Measurements from ENCODE around the gene MYF6.
"Not testable (repeated sequence)": the region's sequence is repeated elsewhere in the genome, so short reads cannot be mapped to it uniquely, and the experiment has no call there.

MYF6 gene

GRCh38 chr12:80670214-80670613 is 37.2 kb upstream of the MYF6 start:
- Histone ChIP-seq H3K36me3 (ENCODE audit: low read length) (no peaks in the 10 kb centered on the region), H3K4me2 (ENCODE audit: low read depth, low read length, poor library complexity, severe bottlenecking) (no peak overlapping the region), H3K4me3 (ENCODE audit: insufficient read depth, low read length, poor library complexity, severe bottlenecking) (no peak overlapping the region), H3K27me3 (ENCODE audit: low read length) (no peaks in the 10 kb centered on the region), H3K9me3 (ENCODE audit: insufficient read depth, low read length) (no peaks in the 10 kb centered on the region), H3F3A (ENCODE audit: insufficient read depth) (no peaks in the 10 kb centered on the region), H3K27ac (ENCODE audit: low read depth, low read length) (no peak overlapping the region), H3K9me2 (replicated peaks; ENCODE audit: insufficient read depth, low read length) (no peaks in the 10 kb centered on the region), H4K20me1 (ENCODE audit: low read depth, low read length) (no peaks in the 10 kb centered on the region), H3K79me2 (ENCODE audit: insufficient read depth, low read length) (no peaks in the 10 kb centered on the region), H3K9ac (ENCODE audit: low read length) (no peak overlapping the region), H2AFZ (ENCODE audit: low read depth, low read length, severe bottlenecking) (no peak overlapping the region)
- TF ChIP-seq EZH2phosphoT487 (conservative IDR thresholded peaks at IDR 0.05; ENCODE audit: low read length), result no peak
- TF ChIP-seq CTCF (IDR thresholded peaks at IDR 0.05; ENCODE audit: insufficient read depth, low read length, poor library complexity, severe bottlenecking), result no peak

GRCh38 chr12:80676042-80676636 is 31.3 kb upstream of the MYF6 start:
- not testable (repeated sequence) for H3K9me3 ChIP-seq (ENCODE audit: insufficient read depth, low read length); H3K79me2 ChIP-seq (ENCODE audit: insufficient read depth, low read length); H3K9ac ChIP-seq (ENCODE audit: low read length); H3K4me3 ChIP-seq (ENCODE audit: insufficient read depth, low read length, poor library complexity, severe bottlenecking); H4K20me1 ChIP-seq (ENCODE audit: low read depth, low read length); H3K9me2 ChIP-seq (replicated peaks; ENCODE audit: insufficient read depth, low read length); H3K27me3 ChIP-seq (ENCODE audit: low read length); H2AFZ ChIP-seq (ENCODE audit: low read depth, low read length, severe bottlenecking); H3F3A ChIP-seq (ENCODE audit: insufficient read depth); H3K4me2 ChIP-seq (ENCODE audit: low read depth, low read length, poor library complexity, severe bottlenecking); H3K36me3 ChIP-seq (ENCODE audit: low read length); H3K27ac ChIP-seq (ENCODE audit: low read depth, low read length)

DNA sequence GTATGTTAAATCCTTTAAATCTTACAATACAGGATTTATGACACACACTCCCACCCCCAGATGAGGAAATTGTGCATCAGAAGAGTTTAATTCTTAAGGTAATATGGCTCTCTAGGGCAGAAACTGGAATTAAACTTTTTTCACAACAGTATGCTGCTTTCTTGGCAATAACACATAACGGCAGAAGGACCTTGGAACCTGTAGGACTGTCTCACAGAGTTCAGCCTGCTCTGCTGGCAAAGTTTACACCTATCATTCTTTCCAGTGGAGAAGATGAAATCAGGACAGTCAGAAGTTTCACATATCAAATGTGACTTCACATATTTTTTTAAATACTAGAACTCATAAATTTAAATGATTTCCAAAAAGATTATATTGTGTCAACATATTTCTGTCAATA is 30.6 kb upstream of the MYF6 start:
- H3K4me2 ChIP-seq (ENCODE audit: low read depth, low read length, poor library complexity, severe bottlenecking), result no peak overlapping the region
- H3F3A ChIP-seq (ENCODE audit: insufficient read depth), result no peaks in the 10 kb centered on the region
- no peaks in the 10 kb centered on the region for H3K79me2 ChIP-seq (ENCODE audit: insufficient read depth, low read length)
- no peak overlapping the region for H3K27ac ChIP-seq (ENCODE audit: low read depth, low read length)
- H2AFZ ChIP-seq (ENCODE audit: low read depth, low read length, severe bottlenecking), result no peak overlapping the region
- H3K27me3 ChIP-seq (ENCODE audit: low read length), result no peaks in the 10 kb centered on the region
- no peaks in the 10 kb centered on the region for H3K36me3 ChIP-seq (ENCODE audit: low read length)
- no peaks in the 10 kb centered on the region for H3K9me2 ChIP-seq (replicated peaks; ENCODE audit: insufficient read depth, low read length)
- no peak overlapping the region for H3K9ac ChIP-seq (ENCODE audit: low read length)
- no peak overlapping the region for H3K4me3 ChIP-seq (ENCODE audit: insufficient read depth, low read length, poor library complexity, severe bottlenecking)
- no peaks in the 10 kb centered on the region for H3K9me3 ChIP-seq (ENCODE audit: insufficient read depth, low read length)
- no peaks in the 10 kb centered on the region for H4K20me1 ChIP-seq (ENCODE audit: low read depth, low read length)
- TF ChIP-seq EZH2phosphoT487 (conservative IDR thresholded peaks at IDR 0.05; ENCODE audit: low read length), result no peak
- TF ChIP-seq CTCF (IDR thresholded peaks at IDR 0.05; ENCODE audit: insufficient read depth, low read length, poor library complexity, severe bottlenecking), result no peak

GRCh38 chr12:80677994-80678393 is 29.4 kb upstream of the MYF6 start:
- no peak overlapping the region for H3K27ac ChIP-seq (ENCODE audit: low read depth, low read length)
- H3K4me3 ChIP-seq (ENCODE audit: insufficient read depth, low read length, poor library complexity, severe bottlenecking), result no peak overlapping the region
- H3F3A ChIP-seq (ENCODE audit: insufficient read depth), result no peaks in the 10 kb centered on the region
- H3K36me3 ChIP-seq (ENCODE audit: low read length), result no peaks in the 10 kb centered on the region
- no peaks in the 10 kb centered on the region for H3K27me3 ChIP-seq (ENCODE audit: low read length)
- H3K9me2 ChIP-seq (replicated peaks; ENCODE audit: insufficient read depth, low read length), result no peaks in the 10 kb centered on the region
- no peak overlapping the region for H3K9ac ChIP-seq (ENCODE audit: low read length)
- H3K9me3 ChIP-seq (ENCODE audit: insufficient read depth, low read length), result no peaks in the 10 kb centered on the region
- no peak for TF ChIP-seq EZH2phosphoT487 (conservative IDR thresholded peaks at IDR 0.05; ENCODE audit: low read length)
- no peak for TF ChIP-seq CTCF (IDR thresholded peaks at IDR 0.05; ENCODE audit: insufficient read depth, low read length, poor library complexity, severe bottlenecking)
- H4K20me1 ChIP-seq (ENCODE audit: low read depth, low read length), result no peaks in the 10 kb centered on the region
- H3K79me2 ChIP-seq (ENCODE audit: insufficient read depth, low read length), result no peaks in the 10 kb centered on the region
- H3K4me2 ChIP-seq (ENCODE audit: low read depth, low read length, poor library complexity, severe bottlenecking), result no peak overlapping the region
- H2AFZ ChIP-seq (ENCODE audit: low read depth, low read length, severe bottlenecking), result no peak overlapping the region
